Hepatocyte (in vitro differentiated cells): ENCODE measurements around the gene RNASEL. TPM values are rescaled to one million over a fixed set of nuclear protein-coding genes. Genes with fewer than 3 reads are reported as not detected.
"Not testable (repeated sequence)": the region's sequence is repeated elsewhere in the genome, so short reads cannot be mapped to it uniquely, and the experiment has no call there.

ENCODE experiments used
- DNase-seq: peaks from one replicate; pipeline ENCODE4 v3.0.0-alpha.2; 2016; ENCODE audit warnings: low spot score
- H2AFZ ChIP-seq: fragments of 200-600 bp; sonication (generic); 2 replicates; pipeline ENCODE4 v1.6.0; 2016; ENCODE audit warnings: antibody characterized with exemption, mild to moderate bottlenecking
- H3K27ac ChIP-seq: fragments of 200-600 bp; sonication (generic); 2 replicates; pipeline ENCODE4 v1.5.1; 2016; ENCODE audit warnings: mild to moderate bottlenecking
- H3K27me3 ChIP-seq: fragments of 200-600 bp; sonication (generic); 2 replicates; pipeline ENCODE4 v1.6.1; 2016
- H3K36me3 ChIP-seq: fragments of 200-600 bp; sonication (generic); replicated peaks from 2 replicates; pipeline ENCODE4 v1.5.1; 2016; ENCODE audit warnings: low read depth; ENCODE audit not compliant: insufficient read depth
- H3K4me1 ChIP-seq: fragments of 200-600 bp; sonication (generic); 2 replicates; pipeline ENCODE4 v1.5.1; 2016; ENCODE audit warnings: mild to moderate bottlenecking, moderate library complexity; ENCODE audit not compliant: insufficient read depth
- H3K4me2 ChIP-seq: fragments of 200-600 bp; sonication (generic); 2 replicates; pipeline ENCODE4 v1.6.0; 2016
- H3K4me3 ChIP-seq: fragments of 200-600 bp; sonication (generic); 2 replicates; pipeline ENCODE4 v1.5.1; 2016; ENCODE audit warnings: mild to moderate bottlenecking
- H3K79me2 ChIP-seq: fragments of 200-600 bp; sonication (generic); 2 replicates; pipeline ENCODE4 v1.6.0; 2017; ENCODE audit warnings: mild to moderate bottlenecking
- H3K9me2 ChIP-seq: fragments of 200-600 bp; sonication (generic); replicated peaks from 2 replicates; pipeline ENCODE4 v1.6.0; 2017; ENCODE audit warnings: mild to moderate bottlenecking; ENCODE audit not compliant: insufficient read depth
- H3K9me3 ChIP-seq: fragments of 200-600 bp; sonication (generic); 2 replicates; pipeline ENCODE4 v1.5.1; 2016; ENCODE audit warnings: low read depth, mild to moderate bottlenecking
- H4K20me1 ChIP-seq: fragments of 200-600 bp; sonication (generic); 2 replicates; pipeline ENCODE4 v1.6.0; 2016; ENCODE audit warnings: mild to moderate bottlenecking; ENCODE audit not compliant: insufficient read depth, poor library complexity, severe bottlenecking
- CTCF ChIP-seq: fragments of 200-600 bp; sonication (generic); IDR thresholded peaks from 2 replicates; pipeline ENCODE4 v1.5.1; 2016; ENCODE audit warnings: antibody characterized with exemption, mild to moderate bottlenecking; ENCODE audit not compliant: poor library complexity
- EZH2 ChIP-seq: fragments of 200-600 bp; sonication (generic); IDR thresholded peaks from 2 replicates; pipeline ENCODE4 v1.6.1; 2016; ENCODE audit warnings: antibody characterized with exemption, mild to moderate bottlenecking, borderline replicate concordance
- EZH2phosphoT487 ChIP-seq: fragments of 200-600 bp; sonication (generic); IDR thresholded peaks from one replicate; pipeline ENCODE4 v1.6.1; 2018; ENCODE audit warnings: antibody characterized with exemption, mild to moderate bottlenecking, low read depth, moderate library complexity; ENCODE audit not compliant: unreplicated experiment, severe bottlenecking
- WGBS: methylation state at CpG from one replicate; pipeline ENCODE4 v1.1.6; 2016; ENCODE audit warnings: low lambda C conversion rate; ENCODE audit errors: missing lambda C conversion rate; 5-methylcytosine and 5-hydroxymethylcytosine counted together
- polyA plus RNA-seq: library from polyadenylated mRNA; unstranded; fragments of >200 nt; fragmentation: Nextera tagmentation; extraction: Ambion mirVana; gene quantifications from 2 replicates; pipeline ENCODE4 v1.2.1, GENCODE V29; 2016
- total RNA-seq: library from RNA; depleted of rRNA; stranded (reverse); fragments of >200 nt; gene quantifications from 2 replicates; pipeline ENCODE4 v1.2.3, GENCODE V29; 2014

RNASEL gene
- total and polyA plus RNA-seq, 2 experiments from 2014 or later, result 5.3 to 6.8 TPM

DNA sequence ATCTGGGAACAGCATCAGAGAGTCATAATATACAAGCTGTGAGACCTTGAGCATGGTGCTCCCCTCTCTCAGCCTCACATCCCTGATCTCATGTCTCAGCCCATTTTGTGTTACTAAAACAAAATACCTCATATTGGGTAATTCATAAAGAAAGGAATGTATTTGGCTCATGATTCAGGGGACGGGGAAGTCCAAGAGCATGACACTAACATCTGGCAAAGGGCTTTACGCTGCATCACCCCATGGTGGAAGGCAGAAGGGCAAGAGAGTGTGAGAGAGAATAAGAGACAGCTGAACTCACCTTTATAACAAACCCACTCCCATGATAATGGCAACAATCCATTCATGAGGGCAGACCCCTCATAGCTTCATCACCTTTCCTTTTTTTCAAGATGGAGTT lies 36.5 kb downstream of the RNASEL start:
- DNase-seq, result no peak
- Histone ChIP-seq H3K79me2 (no peaks in the 10 kb centered on the region), H2AFZ (no peak overlapping the region), H3K27me3 (no peaks in the 10 kb centered on the region), H3K36me3 (no peaks in the 10 kb centered on the region), H3K9me2 (no peaks in the 10 kb centered on the region), H3K27ac (no peak overlapping the region), H3K4me2 (no peak overlapping the region), H3K9me3 (no peaks in the 10 kb centered on the region), H3K4me3 (no peak overlapping the region), H4K20me1 (no peaks in the 10 kb centered on the region), H3K4me1 (no peaks in the 10 kb centered on the region)
- TF ChIP-seq CTCF (no peak), EZH2phosphoT487 (no peak), EZH2 (no peak)
- WGBS, result 100% methylated on average over 2 of the region's 2 CpGs

- no peak overlapping the region for H2AFZ ChIP-seq
- no peak overlapping the region for H3K4me3 ChIP-seq
- DNase-seq, result no peak
- H3K9me3 ChIP-seq, result no peaks in the 10 kb centered on the region
- no peaks in the 10 kb centered on the region for H4K20me1 ChIP-seq
- no peaks in the 10 kb centered on the region for H3K36me3 ChIP-seq
- no peaks in the 10 kb centered on the region for H3K9me2 ChIP-seq
- no peaks in the 10 kb centered on the region for H3K79me2 ChIP-seq
- H3K27ac ChIP-seq, result no peak overlapping the region
- 31% methylated on average over 1 of the region's 1 CpG for WGBS
- no peak overlapping the region for H3K4me2 ChIP-seq
- no peaks in the 10 kb centered on the region for H3K27me3 ChIP-seq
- TF ChIP-seq CTCF, result no peak
- TF ChIP-seq EZH2, result no peak
- no peak for TF ChIP-seq EZH2phosphoT487
- H3K4me1 ChIP-seq, result no peaks in the 10 kb centered on the region
These were observed 39.2 kb downstream of the RNASEL start for GRCh38 chr1:182549811-182550210.

- no peak overlapping the region for H2AFZ ChIP-seq
- DNase-seq, result no peak
- no peaks in the 10 kb centered on the region for H4K20me1 ChIP-seq
- no peaks in the 10 kb centered on the region for H3K36me3 ChIP-seq
- no peaks in the 10 kb centered on the region for H3K79me2 ChIP-seq
- TF ChIP-seq EZH2 (no peak), CTCF (no peak), EZH2phosphoT487 (no peak)
- H3K9me2 ChIP-seq, result no peaks in the 10 kb centered on the region
- H3K4me2 ChIP-seq, result no peak overlapping the region
- H3K4me1 ChIP-seq, result no peaks in the 10 kb centered on the region
- H3K27me3 ChIP-seq, result no peaks in the 10 kb centered on the region
- no peaks in the 10 kb centered on the region for H3K9me3 ChIP-seq
- H3K4me3 ChIP-seq, result no peak overlapping the region
- H3K27ac ChIP-seq, result no peak overlapping the region
These were observed 39.7 kb downstream of the RNASEL start for GRCh38 chr1:182549346-182549745.

GRCh38 chr1:182533896-182534295 lies 55.2 kb downstream of the RNASEL start:
- H3K36me3 ChIP-seq, result no peaks in the 10 kb centered on the region
- 97% methylated on average over 2 of the region's 2 CpGs for WGBS

DNA sequence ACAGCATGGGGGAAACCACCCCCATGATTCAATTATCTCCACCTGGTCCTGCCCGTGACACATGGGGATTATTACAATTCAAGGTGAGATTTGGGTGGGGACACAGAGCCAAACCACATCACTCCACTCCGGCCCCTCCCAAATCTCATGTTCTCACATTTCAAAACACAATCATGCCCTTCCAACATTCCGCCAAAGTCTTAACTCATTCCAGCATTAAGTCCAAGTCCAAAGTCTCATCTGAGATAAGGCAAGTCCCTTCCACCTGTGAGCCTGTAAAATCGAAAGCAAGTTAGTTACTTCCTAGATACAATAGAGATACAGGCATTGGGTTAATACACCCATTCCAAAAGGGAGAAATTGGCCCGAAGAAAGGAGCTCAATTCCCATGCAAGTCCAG lies 60.9 kb downstream of the RNASEL start:
- not testable (repeated sequence) for H3K9me2 ChIP-seq, H3K27me3 ChIP-seq, H3K4me1 ChIP-seq, H3K36me3 ChIP-seq, H3K4me3 ChIP-seq, H3K9me3 ChIP-seq, H2AFZ ChIP-seq, H3K27ac ChIP-seq, H4K20me1 ChIP-seq, H3K4me2 ChIP-seq, H3K79me2 ChIP-seq, DNase-seq
- 86% methylated on average over 5 of the region's 5 CpGs for WGBS

More at GRCh38 chr1:182533896-182534295, 55.2 kb downstream of the RNASEL start:
- Histone ChIP-seq H3K4me2 (no peak overlapping the region), H3K9me2 (no peaks in the 10 kb centered on the region), H3K27ac (no peak overlapping the region), H3K79me2 (no peaks in the 10 kb centered on the region), H3K4me1 (no peaks in the 10 kb centered on the region), H4K20me1 (no peaks in the 10 kb centered on the region), H3K27me3 (no peaks in the 10 kb centered on the region), H3K9me3 (no peaks in the 10 kb centered on the region), H3K4me3 (no peak overlapping the region), H2AFZ (no peak overlapping the region)
- no peak for DNase-seq
- no peak for TF ChIP-seq EZH2phosphoT487
- no peak for TF ChIP-seq CTCF
- TF ChIP-seq EZH2, result no peak
